ENCODE measurements around the gene KLF13. TPM values are rescaled to one million over a fixed set of nuclear protein-coding genes. Genes with fewer than 3 reads are reported as not detected.

KLF13 gene
- total RNA-seq, 2 experiments from 2014 or later, result 163 to 175 TPM

DNA sequence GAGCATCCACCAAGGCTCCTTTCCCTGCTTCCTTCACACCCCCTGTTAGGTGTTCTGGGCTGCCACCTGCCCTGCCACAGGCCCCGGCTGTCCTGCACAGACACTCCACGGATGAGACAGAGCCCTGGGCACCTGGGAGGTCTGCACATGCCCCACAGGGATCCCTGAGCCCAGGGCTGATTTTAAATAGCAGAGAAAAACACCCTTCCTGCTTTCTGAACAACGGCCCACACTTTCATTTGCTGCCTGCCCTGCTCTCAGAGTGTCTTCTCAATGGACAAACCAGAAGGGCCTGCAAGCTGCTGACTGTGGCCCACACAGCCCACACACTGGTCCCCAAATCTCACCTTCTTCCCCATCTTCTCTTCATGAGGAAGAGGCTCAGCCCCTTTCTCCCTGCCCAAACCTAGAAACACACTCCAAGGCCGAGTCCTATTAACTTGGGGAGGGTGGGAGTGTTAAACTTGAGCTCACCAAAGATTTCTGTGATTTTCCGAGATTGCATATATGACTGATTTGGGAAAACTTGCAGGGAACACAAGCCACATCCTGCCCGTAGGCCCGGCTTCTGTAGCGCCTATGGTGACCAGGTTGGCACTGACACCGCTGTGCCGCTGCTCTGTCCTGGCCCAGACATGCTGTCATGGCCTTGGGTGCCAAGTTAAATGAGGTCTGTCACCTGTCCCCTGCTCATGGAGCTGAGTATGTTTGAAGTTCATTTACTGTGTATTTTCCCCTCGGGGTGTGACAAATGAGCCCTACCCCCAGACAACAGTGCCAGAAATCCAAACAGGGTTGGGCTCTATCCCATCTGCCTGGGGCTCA is 47.2 kb upstream of the KLF13 start:
- peaks cover 9% of the 10 kb centered on the region for H3K4me1 Mint-ChIP-seq (ENCODE audit: low read depth)
- POLR2A ChIA-PET, result interaction anchor here (0.6 to 1.0 kb wide), 2 partner anchors 8 to 12 kb away, joined by 3 read pairs; no protein-coding TSS in a partner anchor
- no peaks in the 10 kb centered on the region for H3K36me3 Mint-ChIP-seq (ENCODE audit: low read depth)
- TF ChIP-seq, protein P1, sequence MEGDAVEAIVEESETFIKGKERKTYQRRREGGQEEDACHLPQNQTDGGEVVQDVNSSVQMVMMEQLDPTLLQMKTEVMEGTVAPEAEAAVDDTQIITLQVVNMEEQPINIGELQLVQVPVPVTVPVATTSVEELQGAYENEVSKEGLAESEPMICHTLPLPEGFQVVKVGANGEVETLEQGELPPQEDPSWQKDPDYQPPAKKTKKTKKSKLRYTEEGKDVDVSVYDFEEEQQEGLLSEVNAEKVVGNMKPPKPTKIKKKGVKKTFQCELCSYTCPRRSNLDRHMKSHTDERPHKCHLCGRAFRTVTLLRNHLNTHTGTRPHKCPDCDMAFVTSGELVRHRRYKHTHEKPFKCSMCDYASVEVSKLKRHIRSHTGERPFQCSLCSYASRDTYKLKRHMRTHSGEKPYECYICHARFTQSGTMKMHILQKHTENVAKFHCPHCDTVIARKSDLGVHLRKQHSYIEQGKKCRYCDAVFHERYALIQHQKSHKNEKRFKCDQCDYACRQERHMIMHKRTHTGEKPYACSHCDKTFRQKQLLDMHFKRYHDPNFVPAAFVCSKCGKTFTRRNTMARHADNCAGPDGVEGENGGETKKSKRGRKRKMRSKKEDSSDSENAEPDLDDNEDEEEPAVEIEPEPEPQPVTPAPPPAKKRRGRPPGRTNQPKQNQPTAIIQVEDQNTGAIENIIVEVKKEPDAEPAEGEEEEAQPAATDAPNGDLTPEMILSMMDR (IDR thresholded peaks at IDR 0.05), result no peak
- ATAC-seq, result no peak
- H3K27me3 Mint-ChIP-seq, result no peaks in the 10 kb centered on the region
- H3K4me3 Mint-ChIP-seq, result no peak overlapping the region
- CTCF ChIA-PET, result no interaction called here
- DNase-seq, result no peak
- no peak overlapping the region for H3K27ac Mint-ChIP-seq
- H3K9me3 Mint-ChIP-seq, result peaks cover 3% of the 10 kb centered on the region
- intact Hi-C loops (cut with micrococcal nuclease), result no loop called here

DNA sequence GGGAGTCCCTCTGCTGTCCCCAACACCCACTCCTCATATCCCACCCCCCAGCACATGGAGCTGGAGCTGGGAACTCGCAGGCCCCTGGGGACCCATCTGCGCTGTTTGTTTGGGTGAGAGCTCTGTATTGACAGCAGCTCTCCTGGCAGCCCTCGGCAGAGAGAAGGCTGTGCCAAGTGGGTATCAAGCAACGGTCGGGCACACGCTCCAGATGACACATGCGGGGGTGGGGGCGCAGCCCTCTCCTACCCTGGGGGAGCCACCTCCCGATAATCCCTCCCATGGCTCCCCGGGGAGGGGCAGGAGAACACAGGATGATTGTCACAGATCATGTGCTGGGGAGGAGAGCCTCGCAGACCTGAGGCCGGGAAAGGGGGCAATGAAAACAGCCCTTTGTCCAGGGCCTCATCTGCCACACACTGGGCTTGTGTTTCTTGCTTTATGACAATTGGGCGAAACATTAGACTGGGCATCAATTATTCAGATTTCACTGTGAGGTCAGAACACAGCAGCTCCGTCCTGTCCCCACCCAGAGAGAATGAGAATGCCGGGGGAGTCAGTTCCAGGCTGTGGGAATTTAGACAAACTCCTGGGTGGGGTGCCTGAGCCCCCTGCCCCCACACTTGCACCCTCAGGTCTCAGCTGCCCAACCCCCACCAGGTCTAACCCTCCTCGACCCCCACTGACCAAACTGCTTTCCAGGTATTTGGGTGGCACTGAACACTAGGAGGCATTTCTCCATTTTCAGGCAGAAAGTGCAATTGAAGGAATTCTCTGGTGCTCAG is 46.4 kb upstream of the KLF13 start:
- CTCF ChIA-PET, result no interaction called here
- POLR2A ChIA-PET, result interaction anchor here (0.6 to 1.0 kb wide), 2 partner anchors 9 to 11 kb away, joined by 3 read pairs; no protein-coding TSS in a partner anchor
- no peak for ATAC-seq

DNA sequence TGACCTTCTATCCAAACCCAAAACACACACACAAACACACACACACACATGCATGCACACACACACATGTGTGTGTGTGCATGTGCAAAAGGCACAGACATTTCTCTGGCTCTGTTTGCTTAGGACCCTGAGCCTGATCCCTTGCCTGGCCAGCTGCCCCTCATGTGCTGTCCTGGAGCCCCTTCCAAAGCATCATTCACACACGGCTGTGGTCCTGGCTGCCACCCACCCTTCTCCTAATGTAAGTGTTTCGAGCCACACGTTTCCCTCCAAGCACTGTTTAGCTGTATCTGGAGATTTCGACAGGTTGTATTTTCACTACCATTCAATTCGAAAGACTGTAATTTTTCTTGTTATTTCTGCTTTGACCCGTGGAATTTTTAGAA is 45.8 kb upstream of the KLF13 start:
- TF ChIP-seq, protein P1 (IDR thresholded peaks at IDR 0.05), result no peak
- Mint-ChIP-seq H3K4me1 (ENCODE audit: low read depth) (peaks cover 9% of the 10 kb centered on the region), H3K27me3 (no peaks in the 10 kb centered on the region), H3K9me3 (peaks cover 3% of the 10 kb centered on the region), H3K4me3 (no peak overlapping the region), H3K27ac (no peak overlapping the region), H3K36me3 (ENCODE audit: low read depth) (no peaks in the 10 kb centered on the region)
- CTCF ChIA-PET, result interaction anchor here (1.1 kb wide), 1 partner anchor 11 kb away, joined by 3 read pairs; no protein-coding TSS in a partner anchor
- intact Hi-C loops (cut with micrococcal nuclease), result no loop called here
- ATAC-seq (no peak), DNase-seq (no peak)
- POLR2A ChIA-PET, result no interaction called here

More for the DNA sequence above, 46.4 kb upstream of the KLF13 start:
- Mint-ChIP-seq H3K27ac (no peak overlapping the region), H3K9me3 (peaks cover 3% of the 10 kb centered on the region), H3K4me3 (no peak overlapping the region), H3K4me1 (ENCODE audit: low read depth) (peaks cover 5% of the 10 kb centered on the region), H3K36me3 (ENCODE audit: low read depth) (no peaks in the 10 kb centered on the region), H3K27me3 (no peaks in the 10 kb centered on the region)
- intact Hi-C loops (cut with micrococcal nuclease), result no loop called here
- DNase-seq, result no peak
- TF ChIP-seq, protein P1 (IDR thresholded peaks at IDR 0.05), result no peak

DNA sequence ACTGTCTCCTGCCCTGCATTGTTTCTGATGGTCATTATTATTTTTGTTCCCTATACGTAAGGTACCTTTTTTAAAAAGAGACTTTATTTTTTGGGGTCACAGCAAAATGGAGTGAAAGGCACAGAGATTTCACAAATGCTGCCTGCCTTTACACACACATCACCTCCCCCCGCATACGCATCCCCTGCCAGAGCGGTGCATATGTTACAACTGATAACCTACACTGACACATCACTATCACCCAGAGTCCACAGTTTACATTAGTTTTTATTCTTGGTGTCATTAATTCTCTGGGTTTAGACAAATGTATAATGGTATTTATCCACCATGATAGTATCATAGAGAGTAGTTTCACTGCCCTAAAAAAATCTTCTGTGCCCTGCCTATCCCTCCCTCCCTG is 43.6 kb upstream of the KLF13 start:
- intact Hi-C loops (cut with micrococcal nuclease), result no loop called here
- TF ChIP-seq, protein P1 (IDR thresholded peaks at IDR 0.05), result no peak
- Mint-ChIP-seq H3K36me3 (ENCODE audit: low read depth) (no peaks in the 10 kb centered on the region), H3K9me3 (peaks cover 6% of the 10 kb centered on the region), H3K27ac (no peak overlapping the region), H3K4me3 (no peak overlapping the region), H3K27me3 (no peaks in the 10 kb centered on the region), H3K4me1 (ENCODE audit: low read depth) (peaks cover 13% of the 10 kb centered on the region)
- ChIA-PET CTCF (no interaction called here), POLR2A (no interaction called here)
- ATAC-seq, result no peak
- DNase-seq, result no peak
